RPMI7951 (cell line): ENCODE measurements around the gene MAN1A2. TPM values are rescaled to one million over a fixed set of nuclear protein-coding genes. Genes with fewer than 3 reads are reported as not detected.
"Not testable (repeated sequence)": the region's sequence is repeated elsewhere in the genome, so short reads cannot be mapped to it uniquely, and the experiment has no call there.

Experiments used
- DNase-seq: peaks from one replicate; pipeline ENCODE4 v3.0.0-alpha.2; 2012; ENCODE audit warnings: low read depth
- total RNA-seq: library from RNA; depleted of rRNA; stranded (reverse); fragments of >200 nt; shearing (Covaris generic); gene quantifications from 2 replicates; pipeline ENCODE4 v1.2.3, GENCODE V29; 2014; rRNA removed

MAN1A2 gene
- 25.0 and 30.9 TPM in 2 replicates for total RNA-seq

GRCh38 chr1:117367046-117368025 is at the start of gene MAN1A2:
MAN1A2 (plus strand) TSS chr1:117367449; CDS start chr1:117368184, 735 bp downstream.
- DNase-seq = peak; percentile 78

- DNase-seq = no peak
Observed at GRCh38 chr1:117318011-117318410, 49.2 kb upstream of the MAN1A2 start.

- DNase-seq = no peak
Observed at GRCh38 chr1:117318426-117318825, 48.8 kb upstream of the MAN1A2 start.

- no peak for DNase-seq
Observed at GRCh38 chr1:117320515-117320914, 46.7 kb upstream of the MAN1A2 start.

GRCh38 chr1:117321680-117322609 is 45.3 kb upstream of the MAN1A2 start:
- no peak for DNase-seq

- DNase-seq = no peak
Observed at GRCh38 chr1:117324357-117324756, 42.9 kb upstream of the MAN1A2 start.

GRCh38 chr1:117326035-117326434 is 41.2 kb upstream of the MAN1A2 start:
- DNase-seq = not testable (repeated sequence)

GRCh38 chr1:117327011-117327410 is 40.2 kb upstream of the MAN1A2 start:
- DNase-seq = no peak

- no peak for DNase-seq
Observed at GRCh38 chr1:117335376-117336086, 31.7 kb upstream of the MAN1A2 start.

GRCh38 chr1:117336088-117336817 is 31.0 kb upstream of the MAN1A2 start:
- peak; percentile 39 for DNase-seq

- DNase-seq = peak; percentile 30
Observed at GRCh38 chr1:117339866-117340700, 27.2 kb upstream of the MAN1A2 start.

- peak; percentile 12 for DNase-seq
Observed at GRCh38 chr1:117341123-117341522, 26.1 kb upstream of the MAN1A2 start.

- no peak for DNase-seq
Observed at GRCh38 chr1:117342397-117342796, 24.9 kb upstream of the MAN1A2 start.

GRCh38 chr1:117346206-117346928 is 20.9 kb upstream of the MAN1A2 start:
- peak; percentile 52 for DNase-seq

- DNase-seq = no peak
Observed at GRCh38 chr1:117347907-117348306, 19.3 kb upstream of the MAN1A2 start.

- not testable (repeated sequence) for DNase-seq
Observed at GRCh38 chr1:117352695-117353094, 14.6 kb upstream of the MAN1A2 start.

- DNase-seq = not testable (repeated sequence)
Observed at GRCh38 chr1:117357833-117358603, 9.2 kb upstream of the MAN1A2 start.

GRCh38 chr1:117358604-117358887 is 8.7 kb upstream of the MAN1A2 start:
- not testable (repeated sequence) for DNase-seq
